Loucy (cell line): Measurements from ENCODE around the gene LYPD1.

Experiments used
- H2AFZ ChIP-seq: fragments of 200-600 bp; sonication (generic); 2 replicates; pipeline ENCODE4 v1.6.0; 2016; ENCODE audit warnings: antibody characterized with exemption, mild to moderate bottlenecking, low read length, moderate library complexity
- H3F3A ChIP-seq: fragments of 200-600 bp; 2 replicates; pipeline ENCODE4 v1.6.0; 2016; ENCODE audit warnings: antibody characterized with exemption, low read depth, mild to moderate bottlenecking
- H3K27me3 ChIP-seq: fragments of 200-600 bp; sonication (generic); 2 replicates; pipeline ENCODE4 v1.6.1; 2014; ENCODE audit warnings: low read length, mild to moderate bottlenecking; ENCODE audit not compliant: insufficient read depth, poor library complexity, severe bottlenecking
- H3K36me3 ChIP-seq: fragments of 200-600 bp; sonication (generic); 2 replicates; pipeline ENCODE4 v1.6.1; 2016; ENCODE audit warnings: low read length; ENCODE audit not compliant: insufficient read depth
- H3K4me1 ChIP-seq: fragments of 200-600 bp; sonication (generic); 2 replicates; pipeline ENCODE4 v1.5.1; 2014; ENCODE audit warnings: low read length, mild to moderate bottlenecking; ENCODE audit not compliant: insufficient read depth, poor library complexity, severe bottlenecking
- H3K4me2 ChIP-seq: fragments of 200-600 bp; sonication (generic); 2 replicates; pipeline ENCODE4 v1.6.0; 2014; ENCODE audit warnings: antibody characterized with exemption, low read length, low read depth, mild to moderate bottlenecking; ENCODE audit not compliant: poor library complexity, severe bottlenecking
- H3K4me3 ChIP-seq: fragments of 200-600 bp; sonication (generic); 2 replicates; pipeline ENCODE4 v1.5.1; 2014; ENCODE audit warnings: low read length, mild to moderate bottlenecking, mixed read lengths; ENCODE audit not compliant: poor library complexity, severe bottlenecking
- H3K79me2 ChIP-seq: fragments of 200-600 bp; sonication (generic); 2 replicates; pipeline ENCODE4 v1.6.1; 2014; ENCODE audit warnings: low read length; ENCODE audit not compliant: insufficient read depth
- H3K9ac ChIP-seq: fragments of 200-600 bp; sonication (generic); 2 replicates; pipeline ENCODE4 v1.6.0; 2014; ENCODE audit warnings: mild to moderate bottlenecking, low read depth, low read length, moderate library complexity; ENCODE audit not compliant: poor library complexity, severe bottlenecking
- H3K9me2 ChIP-seq: fragments of 200-600 bp; sonication (generic); replicated peaks from 2 replicates; pipeline ENCODE4 v1.6.1; 2016; ENCODE audit warnings: low read depth, low read length, mixed read lengths
- H3K9me3 ChIP-seq: fragments of 200-600 bp; sonication (generic); 2 replicates; pipeline ENCODE4 v1.6.1; 2014; ENCODE audit warnings: mild to moderate bottlenecking, antibody characterized with exemption, low read length, low read depth; ENCODE audit not compliant: insufficient read depth
- H4K20me1 ChIP-seq: fragments of 200-600 bp; sonication (generic); 2 replicates; pipeline ENCODE4 v1.6.0; 2014; ENCODE audit warnings: antibody characterized with exemption, low read length, mild to moderate bottlenecking; ENCODE audit not compliant: insufficient read depth, poor library complexity, severe bottlenecking
- CTCF ChIP-seq: fragments of 200-600 bp; sonication (generic); conservative IDR thresholded peaks from 2 replicates; pipeline ENCODE4 v1.5.1; 2014; ENCODE audit warnings: mild to moderate bottlenecking, antibody characterized with exemption, low read length
- EZH2phosphoT487 ChIP-seq: fragments of 200-600 bp; IDR thresholded peaks from 2 replicates; pipeline ENCODE4 v1.6.1; 2018; ENCODE audit warnings: antibody characterized with exemption, mild to moderate bottlenecking, moderate library complexity, borderline replicate concordance

Gene LYPD1

GRCh38 chr2:132623096-132623839, 46.7 kb downstream of the LYPD1 start:
- Histone ChIP-seq H3F3A (no peaks in the 10 kb centered on the region), H3K4me2 (no peak overlapping the region), H3K4me1 (no peaks in the 10 kb centered on the region), H4K20me1 (no peaks in the 10 kb centered on the region), H3K9ac (no peak overlapping the region), H3K9me2 (no peaks in the 10 kb centered on the region), H2AFZ (no peak overlapping the region), H3K79me2 (no peaks in the 10 kb centered on the region), H3K36me3 (no peaks in the 10 kb centered on the region), H3K4me3 (no peak overlapping the region), H3K27me3 (no peaks in the 10 kb centered on the region), H3K9me3 (no peaks in the 10 kb centered on the region; the same call in 1 of the 2 replicates)
- TF ChIP-seq EZH2phosphoT487 (no peak), CTCF (no peak)

- H4K20me1 ChIP-seq = no peaks in the 10 kb centered on the region
- H3K4me3 ChIP-seq = no peak overlapping the region
- no peaks in the 10 kb centered on the region for H3K27me3 ChIP-seq
- H3K4me2 ChIP-seq = no peak overlapping the region
- H3K4me1 ChIP-seq = no peaks in the 10 kb centered on the region
- H2AFZ ChIP-seq = no peak overlapping the region
- no peaks in the 10 kb centered on the region; the same call in 1 of the 2 replicates for H3K9me3 ChIP-seq
- no peaks in the 10 kb centered on the region for H3K9me2 ChIP-seq
- no peaks in the 10 kb centered on the region for H3K36me3 ChIP-seq
- no peaks in the 10 kb centered on the region for H3F3A ChIP-seq
- TF ChIP-seq CTCF (no peak), EZH2phosphoT487 (no peak)
- H3K9ac ChIP-seq = no peak overlapping the region
- no peaks in the 10 kb centered on the region for H3K79me2 ChIP-seq
Observed at GRCh38 chr2:132621131-132621875, 48.7 kb downstream of the LYPD1 start.

- no peaks in the 10 kb centered on the region for H3F3A ChIP-seq
- no peaks in the 10 kb centered on the region for H3K36me3 ChIP-seq
- no peaks in the 10 kb centered on the region; the same call in 1 of the 2 replicates for H3K9me3 ChIP-seq
- H3K27me3 ChIP-seq = no peaks in the 10 kb centered on the region
- H3K4me3 ChIP-seq = no peak overlapping the region
- H3K4me1 ChIP-seq = no peaks in the 10 kb centered on the region
- H4K20me1 ChIP-seq = no peaks in the 10 kb centered on the region
- H2AFZ ChIP-seq = no peak overlapping the region
- no peaks in the 10 kb centered on the region for H3K9me2 ChIP-seq
- H3K9ac ChIP-seq = no peak overlapping the region
- TF ChIP-seq EZH2phosphoT487 (no peak), CTCF (no peak)
- H3K4me2 ChIP-seq = no peak overlapping the region
- no peaks in the 10 kb centered on the region for H3K79me2 ChIP-seq
Observed at GRCh38 chr2:132620115-132620514, 49.9 kb downstream of the LYPD1 start.
